Activated naive CD8-positive, alpha-beta T cell treated with anti-CD3 and anti-CD28 coated beads, Interleukin-2, amount 50 U/mL, for 16 hours (primary cell): ENCODE data around the gene MKRN3.

ENCODE experiments used
- DNase-seq: peaks from one replicate; pipeline ENCODE4 v3.0.0-alpha.2; 2020; ENCODE audit warnings: low read depth, low spot score

Gene MKRN3

GRCh38 chr15:23565395-23566070 lies at the start of gene MKRN3:
MKRN3 (plus strand) TSS chr15:23565674; CDS start chr15:23565783, 109 bp downstream.
- DNase-seq: no peak

- no peak for DNase-seq
Measured at GRCh38 chr15:23516866-23517265, 48.6 kb upstream of the MKRN3 start.

- no peak for DNase-seq
Measured at GRCh38 chr15:23518104-23518503, 47.4 kb upstream of the MKRN3 start.

- no peak for DNase-seq
Measured at GRCh38 chr15:23524816-23525215, 40.7 kb upstream of the MKRN3 start.

- no peak for DNase-seq
Measured at GRCh38 chr15:23529891-23530290, 35.6 kb upstream of the MKRN3 start.

- DNase-seq: no peak
Measured at GRCh38 chr15:23532024-23532423, 33.5 kb upstream of the MKRN3 start.

GRCh38 chr15:23536659-23537058 lies 28.8 kb upstream of the MKRN3 start:
- DNase-seq: no peak

- DNase-seq: no peak
Measured at GRCh38 chr15:23538648-23539047, 26.8 kb upstream of the MKRN3 start.

GRCh38 chr15:23539892-23540291 lies 25.6 kb upstream of the MKRN3 start:
- DNase-seq: no peak

- DNase-seq: no peak
Measured at GRCh38 chr15:23546158-23546557, 19.3 kb upstream of the MKRN3 start.

- DNase-seq: no peak
Measured at GRCh38 chr15:23548071-23548470, 17.4 kb upstream of the MKRN3 start.

- no peak for DNase-seq
Measured at GRCh38 chr15:23561914-23562313, 3.6 kb upstream of the MKRN3 start.

- no peak for DNase-seq
Measured at GRCh38 chr15:23564821-23565394, 566 bp upstream of the MKRN3 start.

- no peak for DNase-seq
Measured at GRCh38 chr15:23566071-23566554, 639 bp downstream of the MKRN3 start.

GRCh38 chr15:23566651-23567050 lies 1.2 kb downstream of the MKRN3 start:
- DNase-seq: no peak

- no peak for DNase-seq
Measured at GRCh38 chr15:23567921-23568320, 2.4 kb downstream of the MKRN3 start.

GRCh38 chr15:23569151-23569925 lies 3.9 kb downstream of the MKRN3 start:
- no peak for DNase-seq

GRCh38 chr15:23570486-23570885 lies 5.0 kb downstream of the MKRN3 start:
- DNase-seq: no peak

GRCh38 chr15:23572844-23573243 lies 7.4 kb downstream of the MKRN3 start:
- no peak for DNase-seq

- no peak for DNase-seq
Measured at GRCh38 chr15:23574742-23575141, 9.3 kb downstream of the MKRN3 start.

GRCh38 chr15:23576061-23576460 lies 10.6 kb downstream of the MKRN3 start:
- DNase-seq: no peak

- DNase-seq: no peak
Measured at GRCh38 chr15:23578521-23579150, 13.2 kb downstream of the MKRN3 start.
